Measurements from ENCODE around the gene ELAPOR2.

ELAPOR2 gene

GRCh38 chr7:87038993-87039690, 20.3 kb downstream of the ELAPOR2 start:
- H3K4me1 ChIP-seq (ENCODE audit: control insufficient read depth, insufficient read depth, low read length): no peaks in the 10 kb centered on the region
- H3K9ac ChIP-seq (ENCODE audit: low read depth, low read length): peak overlapping the region; percentile 71
- no peaks in the 10 kb centered on the region for H3K9me3 ChIP-seq (ENCODE audit: control insufficient read depth, insufficient read depth, low read length)
- H3K4me3 ChIP-seq (ENCODE audit: low read depth, low read length): peak overlapping the region; percentile 81
- H3K36me3 ChIP-seq (ENCODE audit: control insufficient read depth, insufficient read depth, low read length): no peaks in the 10 kb centered on the region
- H3K27me3 ChIP-seq (ENCODE audit: control insufficient read depth, insufficient read depth, low read length): no peaks in the 10 kb centered on the region

GRCh38 chr7:87036985-87037384, 22.5 kb downstream of the ELAPOR2 start:
- H3K9me3 ChIP-seq (ENCODE audit: control insufficient read depth, insufficient read depth, low read length): no peaks in the 10 kb centered on the region
- H3K36me3 ChIP-seq (ENCODE audit: control insufficient read depth, insufficient read depth, low read length): no peaks in the 10 kb centered on the region

GRCh38 chr7:87032604-87033339, 26.7 kb downstream of the ELAPOR2 start:
- Histone ChIP-seq H3K9ac (ENCODE audit: low read depth, low read length) (no peak overlapping the region), H3K27me3 (ENCODE audit: control insufficient read depth, insufficient read depth, low read length) (no peaks in the 10 kb centered on the region), H3K36me3 (ENCODE audit: control insufficient read depth, insufficient read depth, low read length) (no peaks in the 10 kb centered on the region), H3K4me1 (ENCODE audit: control insufficient read depth, insufficient read depth, low read length) (peaks cover 5% of the 10 kb centered on the region), H3K4me3 (ENCODE audit: low read depth, low read length) (no peak overlapping the region), H3K9me3 (ENCODE audit: control insufficient read depth, insufficient read depth, low read length) (no peaks in the 10 kb centered on the region)

More at GRCh38 chr7:87036985-87037384, 22.5 kb downstream of the ELAPOR2 start:
- H3K9ac ChIP-seq (ENCODE audit: low read depth, low read length): no peak overlapping the region
- H3K4me1 ChIP-seq (ENCODE audit: control insufficient read depth, insufficient read depth, low read length): no peaks in the 10 kb centered on the region
- H3K27me3 ChIP-seq (ENCODE audit: control insufficient read depth, insufficient read depth, low read length): no peaks in the 10 kb centered on the region
- H3K4me3 ChIP-seq (ENCODE audit: low read depth, low read length): no peak overlapping the region

GRCh38 chr7:87029078-87029477, 30.4 kb downstream of the ELAPOR2 start:
- Histone ChIP-seq H3K27me3 (ENCODE audit: control insufficient read depth, insufficient read depth, low read length) (no peaks in the 10 kb centered on the region), H3K9ac (ENCODE audit: low read depth, low read length) (no peak overlapping the region), H3K36me3 (ENCODE audit: control insufficient read depth, insufficient read depth, low read length) (no peaks in the 10 kb centered on the region), H3K4me3 (ENCODE audit: low read depth, low read length) (no peak overlapping the region), H3K4me1 (ENCODE audit: control insufficient read depth, insufficient read depth, low read length) (peaks cover 5% of the 10 kb centered on the region), H3K9me3 (ENCODE audit: control insufficient read depth, insufficient read depth, low read length) (no peaks in the 10 kb centered on the region)

DNA sequence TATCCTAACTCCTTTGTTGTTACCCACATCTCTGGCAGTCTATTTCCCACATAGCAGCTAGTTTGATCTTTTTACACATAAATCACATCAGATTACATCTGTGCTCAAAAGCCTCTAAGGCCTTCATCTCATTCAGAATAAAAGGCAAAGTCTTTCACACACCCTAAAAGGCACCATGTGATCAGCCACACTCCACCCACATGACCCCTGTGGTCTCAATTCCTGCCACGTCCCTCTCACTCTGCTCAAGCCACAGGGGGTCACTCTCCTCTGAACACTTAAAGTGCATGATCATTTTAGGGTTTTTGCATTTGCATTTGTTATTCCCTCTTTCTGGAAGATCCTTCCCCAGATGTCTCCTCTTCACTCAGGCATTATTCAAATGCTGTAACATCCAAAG, 30.8 kb downstream of the ELAPOR2 start:
- no peaks in the 10 kb centered on the region for H3K36me3 ChIP-seq (ENCODE audit: control insufficient read depth, insufficient read depth, low read length)
- no peaks in the 10 kb centered on the region for H3K9me3 ChIP-seq (ENCODE audit: control insufficient read depth, insufficient read depth, low read length)
- no peak overlapping the region for H3K4me3 ChIP-seq (ENCODE audit: low read depth, low read length)
- peaks cover 5% of the 10 kb centered on the region for H3K4me1 ChIP-seq (ENCODE audit: control insufficient read depth, insufficient read depth, low read length)
- no peak overlapping the region for H3K9ac ChIP-seq (ENCODE audit: low read depth, low read length)
- H3K27me3 ChIP-seq (ENCODE audit: control insufficient read depth, insufficient read depth, low read length): no peaks in the 10 kb centered on the region

DNA sequence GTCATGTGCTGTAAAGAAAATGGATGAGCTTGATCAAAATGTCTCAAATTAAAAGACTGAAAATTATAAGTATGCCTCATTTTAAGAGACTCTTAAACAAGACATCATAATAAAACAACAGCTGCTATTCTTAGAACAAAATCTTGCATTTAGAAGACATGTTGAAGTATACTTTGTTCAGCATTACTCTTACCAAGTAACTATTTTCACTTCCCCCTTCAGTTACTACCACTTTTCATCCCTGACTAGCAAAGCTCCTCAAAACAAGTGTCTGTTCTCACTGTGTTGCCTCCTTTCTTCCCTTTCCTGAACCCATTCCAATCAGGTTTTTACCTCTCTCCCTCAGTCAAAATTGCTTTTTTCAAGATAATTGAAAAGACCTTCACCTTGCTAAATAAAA, 31.6 kb downstream of the ELAPOR2 start:
- Histone ChIP-seq H3K27me3 (ENCODE audit: control insufficient read depth, insufficient read depth, low read length) (no peaks in the 10 kb centered on the region), H3K4me3 (ENCODE audit: low read depth, low read length) (no peak overlapping the region), H3K9ac (ENCODE audit: low read depth, low read length) (no peak overlapping the region), H3K36me3 (ENCODE audit: control insufficient read depth, insufficient read depth, low read length) (no peaks in the 10 kb centered on the region), H3K4me1 (ENCODE audit: control insufficient read depth, insufficient read depth, low read length) (peaks cover 5% of the 10 kb centered on the region), H3K9me3 (ENCODE audit: control insufficient read depth, insufficient read depth, low read length) (no peaks in the 10 kb centered on the region)

- Histone ChIP-seq H3K4me1 (ENCODE audit: control insufficient read depth, insufficient read depth, low read length) (no peaks in the 10 kb centered on the region), H3K27me3 (ENCODE audit: control insufficient read depth, insufficient read depth, low read length) (no peaks in the 10 kb centered on the region), H3K9me3 (ENCODE audit: control insufficient read depth, insufficient read depth, low read length) (no peaks in the 10 kb centered on the region), H3K4me3 (ENCODE audit: low read depth, low read length) (no peak overlapping the region), H3K36me3 (ENCODE audit: control insufficient read depth, insufficient read depth, low read length) (no peaks in the 10 kb centered on the region), H3K9ac (ENCODE audit: low read depth, low read length) (no peak overlapping the region)
Measured at GRCh38 chr7:87021285-87021684, 38.2 kb downstream of the ELAPOR2 start.

- H3K9ac ChIP-seq (ENCODE audit: low read depth, low read length): no peak overlapping the region
- no peaks in the 10 kb centered on the region for H3K27me3 ChIP-seq (ENCODE audit: control insufficient read depth, insufficient read depth, low read length)
- no peak overlapping the region for H3K4me3 ChIP-seq (ENCODE audit: low read depth, low read length)
- H3K36me3 ChIP-seq (ENCODE audit: control insufficient read depth, insufficient read depth, low read length): no peaks in the 10 kb centered on the region
- no peaks in the 10 kb centered on the region for H3K9me3 ChIP-seq (ENCODE audit: control insufficient read depth, insufficient read depth, low read length)
- no peaks in the 10 kb centered on the region for H3K4me1 ChIP-seq (ENCODE audit: control insufficient read depth, insufficient read depth, low read length)
Measured at GRCh38 chr7:87016606-87017005, 42.8 kb downstream of the ELAPOR2 start.

DNA sequence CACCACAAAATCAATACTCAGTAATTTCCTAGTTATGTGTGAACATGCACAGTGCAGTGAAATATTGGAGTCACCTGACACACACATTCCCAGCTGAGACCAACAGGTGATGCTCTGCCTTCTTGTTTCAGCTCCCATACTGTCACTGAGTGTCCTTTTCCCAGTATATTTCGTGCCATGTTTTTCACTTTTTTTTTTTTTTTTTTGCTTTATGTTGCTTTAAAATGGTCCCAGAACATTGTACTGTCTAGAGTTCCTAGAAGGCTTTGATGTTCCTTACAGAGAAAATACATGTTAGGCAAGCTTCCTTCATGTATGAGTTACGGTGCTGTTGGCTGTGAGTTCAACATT, 45.6 kb downstream of the ELAPOR2 start:
- Histone ChIP-seq H3K4me3 (ENCODE audit: low read depth, low read length) (no peak overlapping the region), H3K9ac (ENCODE audit: low read depth, low read length) (no peak overlapping the region), H3K9me3 (ENCODE audit: control insufficient read depth, insufficient read depth, low read length) (no peaks in the 10 kb centered on the region), H3K4me1 (ENCODE audit: control insufficient read depth, insufficient read depth, low read length) (no peaks in the 10 kb centered on the region), H3K27me3 (ENCODE audit: control insufficient read depth, insufficient read depth, low read length) (no peaks in the 10 kb centered on the region), H3K36me3 (ENCODE audit: control insufficient read depth, insufficient read depth, low read length) (no peaks in the 10 kb centered on the region)

DNA sequence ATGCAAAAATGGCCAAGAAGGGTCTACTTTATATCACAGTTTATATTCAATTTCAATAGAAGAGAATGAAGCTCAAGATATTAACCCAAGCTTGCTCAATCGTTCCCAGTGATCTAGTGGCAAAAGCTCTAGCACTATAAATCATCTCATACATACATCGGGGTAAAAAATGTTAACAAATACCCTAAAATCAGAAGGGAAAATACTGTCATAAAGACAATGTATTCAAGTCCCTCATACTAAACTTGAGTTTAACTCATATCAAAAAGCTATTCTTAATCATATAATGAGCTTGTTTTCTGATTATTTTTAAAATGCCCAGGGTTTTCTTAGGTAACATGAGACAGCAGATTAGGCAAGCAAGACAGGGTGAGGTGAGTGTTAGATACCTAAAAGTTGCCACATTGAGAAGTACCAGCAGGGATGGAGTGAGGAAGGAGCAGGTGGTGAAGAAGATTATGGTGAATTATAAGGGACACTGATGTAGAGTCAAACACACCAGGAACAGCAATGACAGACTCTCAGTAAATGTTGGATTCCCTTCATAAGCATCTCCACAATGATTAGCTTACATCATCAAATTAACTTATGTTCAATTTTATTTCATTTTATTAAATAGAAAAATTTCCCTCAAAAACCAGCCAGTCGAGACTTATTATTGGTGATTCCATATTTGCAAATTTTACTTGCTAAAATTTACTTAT, 46.2 kb downstream of the ELAPOR2 start:
- Histone ChIP-seq H3K27me3 (ENCODE audit: control insufficient read depth, insufficient read depth, low read length) (no peaks in the 10 kb centered on the region), H3K36me3 (ENCODE audit: control insufficient read depth, insufficient read depth, low read length) (no peaks in the 10 kb centered on the region), H3K4me1 (ENCODE audit: control insufficient read depth, insufficient read depth, low read length) (no peaks in the 10 kb centered on the region), H3K9ac (ENCODE audit: low read depth, low read length) (no peak overlapping the region), H3K4me3 (ENCODE audit: low read depth, low read length) (no peak overlapping the region), H3K9me3 (ENCODE audit: control insufficient read depth, insufficient read depth, low read length) (no peaks in the 10 kb centered on the region)
